Stimulated activated CD4-positive, alpha-beta T cell treated with anti-CD3 and anti-CD28 coated beads, Interleukin-12 subunit alpha, Interleukin-12 subunit beta, amount 100 ng/mL, for 48 hours (primary cell): ENCODE measurements around the gene RABGAP1.
"Not testable (repeated sequence)": the region's sequence is repeated elsewhere in the genome, so short reads cannot be mapped to it uniquely, and the experiment has no call there.

ENCODE experiments used
- DNase-seq, 3 donors: peaks; one replicate each; pipeline ENCODE4 v3.0.0-alpha.2; 2020; ENCODE audit warnings: low read depth in 2 of 3, low spot score in 1 of 3

Gene RABGAP1

GRCh38 chr9:122940749-122941581 lies at the start of gene RABGAP1:
Gene RABGAP1, plus strand, starts transcription at chr9:122941020. Its CDS starts 16,040 bp downstream, at chr9:122957060.
- peak; percentile 94 to 99 (median 97) for DNase-seq

- no peak for DNase-seq
Measured at GRCh38 chr9:122897969-122898368, 42.9 kb upstream of the RABGAP1 start.

- no peak for DNase-seq
Measured at GRCh38 chr9:122900791-122901190, 40.0 kb upstream of the RABGAP1 start.

DNA sequence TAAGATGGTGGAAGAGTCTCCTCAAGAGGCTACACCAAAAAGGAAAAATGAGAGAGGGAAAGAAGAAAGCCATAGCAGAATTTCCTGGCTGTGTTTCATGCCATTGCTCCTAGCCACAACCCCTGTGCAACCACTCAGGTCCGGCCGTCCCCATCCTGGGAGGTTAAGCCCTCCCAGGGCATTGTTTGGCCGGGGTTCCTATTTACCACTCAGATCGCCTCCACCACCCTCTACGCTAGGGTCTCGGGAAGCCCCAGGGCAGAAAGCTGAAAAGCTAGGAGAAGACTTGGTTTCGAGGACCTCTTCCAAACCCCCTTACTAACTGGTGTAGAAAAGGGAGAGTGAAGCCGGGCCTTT lies 36.4 kb upstream of the RABGAP1 start:
- DNase-seq: peak in 2 of 3 donors; percentile 8 to 16

GRCh38 chr9:122904823-122905710 lies 35.8 kb upstream of the RABGAP1 start, which contains the start of gene RC3H2:
Gene RC3H2, minus strand, starts transcription at chr9:122905359. Its CDS starts 7,850 bp downstream, at chr9:122897509.
- DNase-seq: peak; percentile 92 to 97 (median 93)

GRCh38 chr9:122906122-122906521 lies 34.7 kb upstream of the RABGAP1 start:
- not testable (repeated sequence) for DNase-seq

DNA sequence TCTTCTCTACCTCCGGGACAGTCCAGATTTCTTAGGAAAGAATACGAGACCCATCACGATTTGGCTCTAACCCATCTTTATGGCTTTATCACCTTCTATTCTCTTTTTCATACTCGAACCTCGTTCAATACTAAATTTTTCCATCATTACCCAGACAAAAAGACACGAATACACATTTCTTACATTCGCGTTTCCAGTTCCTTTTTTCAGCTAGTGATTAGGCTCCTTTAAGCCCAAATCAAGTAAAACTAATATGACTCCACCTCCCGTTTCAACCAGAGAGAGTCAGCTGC lies 28.2 kb upstream of the RABGAP1 start:
- no peak for DNase-seq

DNA sequence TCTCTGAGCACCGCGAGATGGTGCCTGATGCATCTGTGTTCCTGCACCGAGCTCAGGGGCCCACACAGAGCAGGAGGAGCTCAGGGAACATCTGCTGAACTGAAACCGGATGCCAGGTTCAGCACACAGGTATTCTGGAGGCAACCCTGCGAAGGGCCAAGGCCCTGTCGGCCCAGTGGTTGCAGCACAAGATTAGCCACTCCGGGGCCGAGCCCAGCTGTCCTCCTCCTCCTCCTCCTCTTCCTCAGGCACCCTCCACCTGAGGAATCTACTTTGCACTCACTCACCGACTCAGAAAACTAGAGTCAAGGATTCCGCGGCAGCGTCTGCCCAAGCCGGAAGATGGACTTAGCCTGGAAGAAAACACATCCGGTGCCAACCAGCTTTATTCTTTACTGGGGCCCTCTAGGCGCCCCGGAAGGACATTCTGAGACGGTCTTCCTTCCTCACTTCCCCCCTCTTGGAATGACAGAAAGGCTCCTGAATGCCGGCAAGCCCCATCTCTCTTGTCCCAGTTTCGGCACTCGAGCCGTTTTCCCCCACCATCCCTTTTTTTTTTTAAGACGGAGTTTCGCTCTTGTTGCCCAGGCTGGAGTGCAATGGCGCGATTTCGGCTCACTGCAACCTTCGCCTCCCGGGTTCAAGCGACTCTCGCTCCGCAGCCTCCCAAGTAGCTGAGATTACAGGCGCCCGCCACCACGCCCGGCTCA lies 27.7 kb upstream of the RABGAP1 start, which contains the start of gene ZBTB6:
Gene ZBTB6, minus strand, starts transcription at position 360 of the 710 bp plus-strand sequence. CDS start 1,251 bp downstream, outside the sequence.
- peak; percentile 46 to 71 (median 63) for DNase-seq

DNA sequence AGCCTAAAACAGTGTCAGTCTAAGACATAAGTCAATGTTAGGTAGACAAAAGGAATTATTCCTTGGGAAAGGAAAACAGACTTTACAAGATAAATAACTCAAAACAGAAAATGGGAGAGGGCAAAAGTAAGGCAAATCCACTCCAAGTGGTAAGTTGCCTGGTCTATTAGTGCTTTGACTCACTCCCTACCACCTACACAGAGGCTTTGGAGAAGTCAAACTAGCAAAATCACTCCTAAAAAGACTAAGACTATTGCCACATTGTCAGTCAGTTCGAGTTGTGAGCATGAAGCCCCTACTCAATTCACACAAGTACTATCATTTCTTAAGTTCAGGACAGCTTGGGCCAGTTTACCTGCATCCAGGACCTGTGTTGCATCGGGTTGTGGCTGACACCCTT lies 22.5 kb upstream of the RABGAP1 start:
- no peak for DNase-seq

GRCh38 chr9:122922713-122923112 lies 18.1 kb upstream of the RABGAP1 start:
- DNase-seq: no peak

DNA sequence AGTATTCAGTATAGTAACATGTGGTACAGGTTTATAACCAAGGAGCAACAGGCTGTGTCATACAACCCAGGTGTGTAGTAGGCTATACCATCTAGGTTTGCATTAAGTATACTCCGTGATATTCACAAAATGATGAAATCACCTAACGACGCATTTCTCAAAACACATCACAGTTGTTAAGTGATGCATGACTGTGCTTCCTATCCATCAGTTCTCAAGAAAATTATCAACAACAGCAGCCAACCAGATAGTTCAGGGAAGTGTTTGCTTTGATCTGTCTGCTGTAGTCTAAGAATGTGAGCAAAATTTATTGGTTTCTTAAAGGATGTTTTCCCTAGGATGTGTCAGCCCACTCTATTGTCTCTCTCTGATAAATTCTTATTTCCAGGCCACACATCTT lies 16.9 kb upstream of the RABGAP1 start:
- DNase-seq: no peak

DNA sequence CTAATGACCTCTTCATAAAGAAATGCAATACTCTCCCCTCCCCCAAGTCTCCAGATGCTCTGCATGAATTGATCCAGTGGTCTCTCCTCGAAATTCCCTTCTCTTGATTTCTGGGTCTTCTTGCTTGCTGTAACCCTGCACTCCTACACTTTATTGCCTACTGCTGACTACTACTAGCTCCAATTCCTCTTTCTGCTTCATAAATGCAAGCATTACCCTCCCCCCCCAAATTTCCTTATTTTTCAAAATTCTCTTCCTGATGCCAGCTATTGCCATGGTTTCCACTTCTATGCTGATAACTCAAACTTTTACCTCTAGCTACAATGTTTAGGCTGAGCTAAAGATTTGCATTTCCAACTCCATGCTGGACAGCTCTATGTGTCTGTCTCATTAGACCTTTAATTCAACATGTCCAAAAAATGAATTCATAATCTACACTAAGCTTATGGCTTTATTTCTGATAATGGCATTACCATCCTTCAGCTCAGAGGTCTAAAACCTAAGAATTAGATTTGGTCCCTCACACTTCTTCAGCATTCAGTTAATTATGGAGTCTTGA lies 10.9 kb upstream of the RABGAP1 start:
- no peak for DNase-seq

- no peak for DNase-seq
Measured at GRCh38 chr9:122930541-122931225, 10.1 kb upstream of the RABGAP1 start.

DNA sequence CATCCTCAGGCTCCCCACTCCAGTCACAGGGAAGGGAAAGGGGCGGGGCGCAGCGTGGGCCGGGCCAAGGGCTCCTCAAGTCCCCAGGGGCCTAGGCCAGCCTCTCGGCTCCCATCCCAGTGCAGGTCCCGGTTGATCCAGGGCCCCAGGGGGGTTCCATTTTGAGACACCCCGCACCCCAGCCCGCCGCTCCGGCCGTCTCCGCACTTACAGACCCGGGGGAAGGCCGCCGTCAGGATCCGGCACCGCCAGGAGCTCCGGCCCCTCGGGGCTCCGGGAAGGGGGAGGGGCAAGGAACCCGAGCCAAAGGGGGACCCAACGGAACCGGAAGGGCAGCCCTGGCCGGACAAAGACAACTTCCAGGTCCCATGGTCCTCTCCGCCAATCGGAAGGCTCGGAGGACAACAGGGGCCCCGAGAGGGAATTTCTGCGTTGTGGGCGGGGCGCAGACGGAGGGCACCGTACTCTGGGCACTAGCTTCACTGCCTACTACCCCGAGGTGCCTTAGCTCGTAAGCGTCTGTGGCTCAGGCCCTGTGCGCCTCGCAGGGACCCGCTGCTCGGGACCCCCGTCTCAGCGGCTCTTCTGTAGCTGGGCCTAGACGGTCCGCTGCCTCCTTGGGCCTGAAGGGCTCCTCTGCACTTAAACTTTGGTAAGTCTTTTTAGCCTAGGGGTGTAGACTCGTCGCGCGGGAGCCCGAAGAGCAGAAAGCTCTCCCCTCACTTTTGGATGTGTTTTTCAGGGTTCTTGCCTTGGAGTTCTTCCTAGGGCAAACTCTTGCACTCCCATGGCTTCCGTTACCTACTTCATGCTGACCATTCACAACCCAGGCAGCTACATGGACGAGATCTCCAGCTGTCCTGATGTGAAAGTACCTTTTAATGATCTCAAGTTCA lies 9.3 kb upstream of the RABGAP1 start, which contains the start of gene ZBTB26:
Gene ZBTB26, minus strand, starts transcription at position 287 of the 896 bp plus-strand sequence. CDS start 11,578 bp downstream, outside the sequence.
- DNase-seq: peak; percentile 82 to 88 (median 86)

DNA sequence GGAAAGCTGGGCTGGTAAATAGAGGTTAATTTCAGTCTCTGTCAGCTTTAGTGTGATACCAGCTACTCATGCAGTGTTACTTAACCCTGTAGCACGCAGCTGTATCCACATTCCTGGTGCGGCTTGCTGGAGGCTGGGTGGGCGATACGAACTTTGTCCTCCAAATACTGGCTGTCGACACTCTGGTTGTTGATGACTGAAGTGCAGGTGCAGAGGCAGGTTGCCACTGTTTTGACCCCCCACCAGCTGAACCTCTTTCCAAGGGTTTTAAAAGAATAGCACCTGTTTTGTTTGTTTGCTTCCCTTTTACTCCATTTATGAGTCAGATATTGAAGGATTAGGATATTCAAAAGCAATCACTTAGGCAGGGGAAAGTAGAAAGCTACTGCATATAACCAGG lies 4.4 kb upstream of the RABGAP1 start:
- DNase-seq: no peak

DNA sequence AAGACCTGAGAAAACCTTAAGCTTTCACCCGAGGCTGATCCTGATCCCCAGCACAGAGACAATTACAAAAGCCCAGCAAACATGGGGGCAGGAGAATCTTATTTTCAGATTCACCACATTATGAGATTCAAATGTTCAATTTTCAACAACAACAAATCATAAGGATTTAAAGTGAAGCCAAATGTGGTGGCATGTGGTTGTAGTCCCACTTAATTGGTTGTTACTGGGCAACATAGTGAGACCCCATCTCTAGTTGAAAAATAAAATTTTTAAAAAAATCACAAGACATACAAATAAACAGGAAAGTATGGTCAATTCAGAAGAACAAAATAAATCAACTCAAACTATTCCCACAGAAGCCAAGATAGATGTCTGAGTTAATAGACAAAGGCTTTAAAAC lies 3.9 kb upstream of the RABGAP1 start:
- no peak for DNase-seq

DNA sequence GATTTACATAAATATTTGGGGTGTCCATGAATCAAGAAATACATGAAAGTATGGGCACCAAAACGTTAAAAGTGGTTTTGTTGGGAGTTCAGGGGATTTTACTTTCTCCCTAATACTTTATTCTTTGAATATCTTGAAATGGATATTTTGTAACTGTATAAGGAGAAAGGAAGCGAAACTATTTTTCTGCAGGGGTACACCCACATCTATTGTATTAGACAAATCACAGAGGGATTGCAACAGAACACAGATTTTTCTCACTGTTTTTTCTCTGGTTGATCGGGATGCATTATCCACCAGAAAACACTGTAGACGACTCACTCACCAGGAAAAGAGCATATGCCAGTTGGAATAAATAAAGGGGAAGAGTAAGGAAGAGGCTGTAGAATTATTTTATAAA lies 1.2 kb upstream of the RABGAP1 start:
- DNase-seq: no peak

- no peak for DNase-seq
Measured at GRCh38 chr9:122940454-122940748, 419 bp upstream of the RABGAP1 start.

DNA sequence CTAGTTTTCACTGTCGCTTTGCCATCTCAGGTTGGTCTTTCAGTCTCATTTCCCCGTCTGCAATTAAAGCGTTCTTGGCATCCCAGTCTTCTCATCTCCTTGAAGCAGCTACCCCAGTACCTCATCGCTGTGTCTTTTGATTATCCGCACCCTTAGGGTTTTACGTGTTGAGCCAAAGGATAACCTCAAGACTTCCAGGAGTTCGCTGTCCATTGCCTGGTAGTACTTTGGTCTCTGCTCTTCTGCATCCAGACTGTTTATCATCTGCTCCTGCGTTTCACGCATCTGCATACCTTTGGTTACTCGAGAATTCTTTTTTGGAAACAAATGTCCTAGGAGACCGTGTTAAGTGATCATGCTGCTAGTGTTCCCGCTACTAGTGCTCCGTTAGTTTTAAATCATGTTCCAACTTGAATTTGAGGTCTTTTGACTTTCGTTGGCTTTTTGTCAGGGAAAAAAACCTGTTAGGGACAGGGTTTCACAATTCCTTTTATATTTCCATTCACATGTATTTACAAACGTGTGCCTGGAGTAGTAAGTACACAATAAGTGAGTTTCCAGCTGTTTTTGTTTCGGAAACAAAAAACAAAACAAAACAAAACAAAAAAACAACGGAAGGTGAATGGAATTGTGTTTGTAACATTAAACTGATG lies 888 bp downstream of the RABGAP1 start:
- no peak for DNase-seq
